Esophagus (tissue), 2 donors: ENCODE data around the gene RABGAP1L. TPM values are rescaled to one million over a fixed set of nuclear protein-coding genes. Genes with fewer than 3 reads are reported as not detected.

Experiments
- H3K27ac ChIP-seq, 2 donors: one replicate each; pipeline ENCODE4 v1.5.1; 2013; ENCODE audit warnings: low read depth in 2 of 2, mild to moderate bottlenecking in 2 of 2, inconsistent platforms in 1 of 2, low read length in 1 of 2, moderate library complexity in 1 of 2
- H3K27me3 ChIP-seq, 2 donors: one replicate each; pipeline ENCODE4 v1.6.1; 2013; ENCODE audit warnings: low read length in 2 of 2, control low read depth in 1 of 2, mild to moderate bottlenecking in 1 of 2; ENCODE audit not compliant: insufficient read depth in 2 of 2, control insufficient read depth in 1 of 2
- H3K36me3 ChIP-seq, 2 donors: one replicate each; pipeline ENCODE4 v1.6.1; 2013; ENCODE audit warnings: low read length in 1 of 2; ENCODE audit not compliant: control insufficient read depth in 2 of 2, insufficient read depth in 2 of 2
- H3K4me1 ChIP-seq, 2 donors: one replicate each; pipeline ENCODE4 v1.6.1; 2013; ENCODE audit warnings: low read length in 1 of 2; ENCODE audit not compliant: control insufficient read depth in 2 of 2, insufficient read depth in 2 of 2
- H3K4me3 ChIP-seq, 2 donors: one replicate each; pipeline ENCODE4 v1.5.1; 2013; ENCODE audit warnings: low read length in 2 of 2, mild to moderate bottlenecking in 2 of 2, low read depth in 1 of 2, moderate library complexity in 1 of 2
- H3K9me3 ChIP-seq, 2 donors: one replicate each; pipeline ENCODE4 v1.6.1; 2013; ENCODE audit warnings: mild to moderate bottlenecking in 2 of 2, low read depth in 1 of 2, low read length in 1 of 2, moderate library complexity in 1 of 2; ENCODE audit not compliant: control insufficient read depth in 2 of 2, insufficient read depth in 1 of 2
- WGBS, 2 donors: extraction: QIAGEN DNeasy Blood & Tissue Kit; methylation state at CpG; one replicate each; pipeline ENCODE4 v1.1.7; 2013; 5-methylcytosine and 5-hydroxymethylcytosine counted together
- polyA plus RNA-seq, 2 donors: library from polyadenylated mRNA; stranded (reverse); fragments of 200-250 nt; gene quantifications; one replicate each; pipeline ENCODE4 v1.2.3, GENCODE V29; 2013
- donor health status: healthy with polysubstance abuse.
- donor health status: Bipolar disorder and iron deficiency.

The RABGAP1L gene
- polyA plus RNA-seq, 2 donors: 9.2 to 13.0 TPM

DNA sequence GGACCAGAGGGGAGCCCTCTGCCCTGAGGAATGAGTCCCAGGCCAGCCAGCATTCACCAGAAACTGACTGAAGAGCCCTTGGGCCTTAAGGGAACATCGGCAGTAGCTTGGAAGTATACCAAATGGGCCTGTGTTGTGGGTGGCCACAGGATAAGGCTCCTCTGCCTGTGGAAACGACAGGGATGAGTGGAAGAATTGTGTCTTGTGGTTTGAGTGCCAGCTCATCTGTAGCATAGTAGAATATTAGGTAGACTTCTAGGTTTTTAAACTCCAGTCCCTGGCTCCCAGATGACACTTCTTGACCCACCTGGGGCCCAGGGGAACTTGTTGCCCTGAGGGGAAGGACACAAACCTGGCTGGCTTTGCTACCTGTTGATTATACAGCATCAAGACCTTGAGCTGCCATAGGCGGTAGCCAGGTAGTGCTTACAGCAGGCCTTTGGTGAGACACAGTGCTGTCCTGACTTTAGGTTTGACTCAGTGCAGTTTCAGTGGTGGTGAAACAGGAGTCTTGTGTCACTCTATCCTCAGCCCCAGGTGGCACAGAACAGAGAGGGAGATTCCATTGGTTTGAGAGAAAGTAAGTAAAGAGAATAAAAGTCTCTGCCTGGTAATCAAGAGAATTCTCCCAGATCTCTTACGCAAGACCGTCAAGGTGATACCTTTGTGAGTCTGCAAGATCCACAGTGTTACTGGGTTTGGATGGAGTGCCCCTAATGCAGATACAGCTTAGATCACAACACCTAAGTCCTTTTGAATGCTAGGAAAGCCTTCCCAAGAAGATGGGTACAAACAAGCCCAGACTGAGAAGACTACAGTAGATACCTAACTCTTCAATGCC lies 50.2 kb downstream of the RABGAP1L start:
- Histone ChIP-seq H3K27me3 (no peaks in the 10 kb centered on the region), H3K4me3 (no peak overlapping the region), H3K4me1 (no peaks in the 10 kb centered on the region), H3K9me3 (no peaks in the 10 kb centered on the region), H3K27ac (no peak overlapping the region), H3K36me3 (no peaks in the 10 kb centered on the region)
- 92 to 96% methylated on average over 5 of the region's 5 CpGs for WGBS, 2 donors

DNA sequence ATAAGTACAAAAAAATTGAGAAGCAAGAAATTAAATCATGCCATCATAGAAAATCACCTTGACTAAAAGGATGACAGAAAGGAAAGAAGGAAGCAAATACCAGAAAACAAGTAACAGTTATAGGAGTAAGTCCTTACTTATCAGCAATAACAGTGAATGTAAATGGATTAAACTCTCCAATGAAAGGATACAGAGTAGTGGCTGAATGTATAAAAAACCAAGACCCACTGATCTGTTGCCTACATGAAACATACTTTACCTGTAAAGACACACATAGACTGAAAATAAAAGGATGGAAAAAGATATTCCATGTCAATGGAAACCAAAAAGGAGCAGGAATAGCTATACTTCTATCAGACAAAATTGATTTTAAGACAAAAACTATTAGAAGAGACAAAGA lies 52.2 kb downstream of the RABGAP1L start:
- no peaks in the 10 kb centered on the region for H3K36me3 ChIP-seq
- no peaks in the 10 kb centered on the region for H3K27me3 ChIP-seq
- H3K9me3 ChIP-seq: no peaks in the 10 kb centered on the region
- H3K4me1 ChIP-seq: no peaks in the 10 kb centered on the region
- no peak overlapping the region for H3K4me3 ChIP-seq
- H3K27ac ChIP-seq: no peak overlapping the region

DNA sequence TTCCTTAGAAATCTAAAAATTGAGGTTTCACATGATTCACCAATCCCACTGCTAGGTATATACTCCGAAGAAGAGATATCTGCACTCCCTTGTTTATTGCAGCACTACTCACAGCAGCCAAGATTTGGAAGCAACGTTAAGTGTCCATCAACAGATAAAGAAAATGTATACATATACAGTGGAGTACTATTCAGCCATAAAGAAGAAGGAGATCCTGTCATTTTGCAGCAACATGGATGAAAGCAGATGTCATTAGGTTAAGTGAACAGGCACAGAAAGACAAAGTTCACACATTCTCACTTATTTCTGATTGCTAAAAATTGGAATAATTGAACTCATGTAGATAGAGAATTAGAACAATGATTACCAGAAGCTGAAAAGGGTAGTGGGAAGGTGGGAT lies 56.4 kb downstream of the RABGAP1L start:
- 93 to 97% methylated on average over 2 of the region's 2 CpGs for WGBS, 2 donors
- H3K27me3 ChIP-seq: no peaks in the 10 kb centered on the region

DNA sequence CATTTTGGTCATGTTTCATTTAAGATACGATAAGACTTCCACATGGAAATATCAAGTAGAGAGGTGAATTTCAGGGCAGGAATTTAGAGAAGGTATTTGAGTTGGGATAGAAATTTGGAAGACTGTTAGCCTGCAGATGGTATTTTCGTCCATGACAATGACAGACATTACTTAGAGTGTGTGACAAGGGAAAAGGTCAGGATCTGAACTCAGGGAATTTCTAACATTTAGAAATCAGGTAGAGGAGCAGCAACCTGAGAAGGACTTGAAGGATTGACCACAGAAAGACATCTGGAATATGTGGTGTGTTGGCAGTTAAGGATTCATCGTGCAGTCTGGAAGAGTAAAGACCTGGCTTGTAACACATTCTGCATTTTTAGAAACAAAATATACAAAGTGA lies 57.9 kb downstream of the RABGAP1L start:
- Histone ChIP-seq H3K4me1 (no peaks in the 10 kb centered on the region), H3K27me3 (no peaks in the 10 kb centered on the region), H3K27ac (no peak overlapping the region), H3K4me3 (no peak overlapping the region), H3K9me3 (no peaks in the 10 kb centered on the region), H3K36me3 (no peaks in the 10 kb centered on the region)
- WGBS, 2 donors: 45 to 47% methylated on average over 3 of the region's 3 CpGs

More for the DNA sequence above, 56.4 kb downstream of the RABGAP1L start:
- Histone ChIP-seq H3K27ac (no peak overlapping the region), H3K4me3 (no peak overlapping the region), H3K9me3 (no peaks in the 10 kb centered on the region), H3K36me3 (no peaks in the 10 kb centered on the region), H3K4me1 (no peaks in the 10 kb centered on the region)

DNA sequence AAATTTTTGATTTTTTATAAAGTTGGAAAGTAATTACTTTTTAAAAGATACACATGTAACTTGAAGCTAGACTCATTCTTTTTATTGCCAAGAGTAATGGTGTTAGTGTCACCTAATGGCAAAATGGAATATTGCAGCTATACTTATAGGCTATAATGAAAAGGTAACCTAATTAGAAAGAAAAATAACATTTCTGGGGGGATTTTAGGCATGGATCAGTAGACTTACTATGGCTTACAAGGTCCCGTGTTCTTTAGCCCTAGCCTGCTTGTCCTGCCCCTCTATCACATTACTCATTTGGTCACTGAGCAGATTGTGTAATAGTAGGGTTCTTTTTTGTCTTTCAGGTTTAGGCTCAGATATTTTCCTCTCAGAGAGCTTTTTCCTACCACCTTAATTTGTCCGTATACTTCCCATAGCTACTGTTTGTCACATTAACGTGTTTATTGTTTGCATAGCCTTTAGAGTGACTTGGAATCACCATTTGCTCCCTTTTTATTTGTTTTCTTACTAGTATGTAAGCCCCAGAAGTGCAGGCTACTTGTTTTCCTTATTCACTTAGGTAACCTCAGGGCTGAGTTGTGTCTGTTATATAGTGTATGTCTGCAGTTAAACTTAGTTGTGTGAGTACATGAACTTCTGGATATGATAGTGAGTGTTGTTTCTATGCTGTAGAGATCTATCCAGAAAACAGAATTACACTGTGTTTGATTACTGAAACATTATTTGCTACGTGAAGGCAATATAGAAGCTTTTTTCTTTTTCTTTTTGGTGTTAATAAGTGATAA lies 58.7 kb downstream of the RABGAP1L start:
- Histone ChIP-seq H3K4me3 (no peak overlapping the region), H3K9me3 (no peaks in the 10 kb centered on the region), H3K27me3 (no peaks in the 10 kb centered on the region), H3K27ac (no peak overlapping the region), H3K36me3 (no peaks in the 10 kb centered on the region), H3K4me1 (no peaks in the 10 kb centered on the region)
- 36 to 37% methylated on average over 4 of the region's 4 CpGs for WGBS, 2 donors

DNA sequence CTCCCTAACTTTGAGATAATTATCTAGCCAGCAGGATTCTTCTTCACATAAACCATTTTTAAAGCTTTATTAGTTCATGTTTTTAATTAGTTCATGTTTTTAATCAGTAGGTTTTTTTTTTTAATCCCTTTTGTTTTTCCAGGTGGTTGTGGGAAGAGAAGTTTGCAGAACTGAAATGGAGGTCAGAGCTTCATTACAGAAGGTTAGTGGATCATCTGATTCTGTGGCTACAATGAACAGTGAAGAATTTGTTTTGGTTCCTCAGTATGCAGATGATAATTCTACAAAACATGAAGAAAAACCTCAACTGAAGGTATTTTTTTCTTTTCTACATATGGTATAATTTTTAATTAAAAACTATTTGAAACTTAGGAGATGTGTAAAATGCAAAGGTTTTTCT lies 59.7 kb downstream of the RABGAP1L start:
- Histone ChIP-seq H3K4me3 (no peak overlapping the region), H3K9me3 (no peaks in the 10 kb centered on the region), H3K36me3 (no peaks in the 10 kb centered on the region), H3K27ac (no peak overlapping the region), H3K27me3 (no peaks in the 10 kb centered on the region), H3K4me1 (no peaks in the 10 kb centered on the region)

DNA sequence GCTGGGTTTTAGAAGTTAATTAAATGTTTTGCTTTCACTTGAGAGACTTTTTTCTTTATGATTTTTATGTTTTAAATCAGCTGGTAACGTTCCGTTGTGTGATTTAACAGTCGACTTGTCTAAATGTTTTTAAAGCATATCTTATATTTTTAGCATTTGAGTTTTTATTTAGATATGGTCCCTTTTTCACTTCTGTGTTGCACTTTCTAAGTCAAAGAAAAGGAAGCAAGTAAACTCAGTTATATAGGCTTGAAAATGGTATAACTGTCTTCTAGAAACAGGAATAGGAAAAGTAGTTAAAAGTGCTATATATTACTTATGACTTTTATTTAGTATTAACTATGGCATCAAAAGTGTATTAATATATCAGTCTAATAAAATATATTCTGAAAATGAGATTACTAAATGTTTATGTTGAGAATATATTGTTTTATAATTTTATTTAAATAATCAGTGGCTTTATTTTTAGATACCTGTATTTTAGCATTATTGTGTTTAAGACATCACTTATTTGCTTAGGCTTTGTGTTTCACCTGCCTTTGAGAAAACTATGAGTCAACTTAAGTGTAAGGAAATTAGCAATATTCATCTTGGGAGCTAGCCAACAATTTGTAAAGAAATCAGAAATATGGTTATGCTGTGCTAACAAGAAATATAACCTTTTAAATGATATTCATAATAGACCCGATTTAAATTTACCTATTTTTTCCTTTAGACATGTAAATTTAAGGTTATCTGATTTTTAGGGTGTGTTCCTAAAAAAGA lies 60.5 kb downstream of the RABGAP1L start:
- Histone ChIP-seq H3K9me3 (no peaks in the 10 kb centered on the region), H3K36me3 (no peaks in the 10 kb centered on the region), H3K27ac (no peak overlapping the region), H3K4me3 (no peak overlapping the region), H3K4me1 (no peaks in the 10 kb centered on the region), H3K27me3 (no peaks in the 10 kb centered on the region)
- 85 to 86% methylated on average over 4 of the region's 4 CpGs for WGBS, 2 donors

DNA sequence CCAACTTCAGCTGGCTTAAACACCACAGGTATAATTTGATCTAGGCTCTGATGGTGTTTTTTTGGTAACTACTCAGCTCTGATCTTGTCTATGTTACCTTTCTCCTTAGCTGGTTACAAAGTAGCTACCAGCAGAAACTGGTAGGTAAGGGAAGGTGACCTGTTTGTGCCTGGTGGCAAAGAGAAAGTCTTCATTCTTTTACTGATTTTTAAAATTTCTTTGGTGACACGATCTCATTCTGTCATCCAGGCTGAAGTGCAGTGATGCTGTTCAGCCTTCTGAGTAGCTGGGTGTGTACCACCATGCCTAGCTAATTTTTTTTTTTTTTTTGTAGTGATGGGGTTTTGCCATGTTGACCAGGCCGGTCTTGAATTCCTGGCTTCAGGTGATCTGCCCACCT lies 62.4 kb downstream of the RABGAP1L start:
- WGBS, 2 donors: 96 to 98% methylated on average over 2 of the region's 2 CpGs

DNA sequence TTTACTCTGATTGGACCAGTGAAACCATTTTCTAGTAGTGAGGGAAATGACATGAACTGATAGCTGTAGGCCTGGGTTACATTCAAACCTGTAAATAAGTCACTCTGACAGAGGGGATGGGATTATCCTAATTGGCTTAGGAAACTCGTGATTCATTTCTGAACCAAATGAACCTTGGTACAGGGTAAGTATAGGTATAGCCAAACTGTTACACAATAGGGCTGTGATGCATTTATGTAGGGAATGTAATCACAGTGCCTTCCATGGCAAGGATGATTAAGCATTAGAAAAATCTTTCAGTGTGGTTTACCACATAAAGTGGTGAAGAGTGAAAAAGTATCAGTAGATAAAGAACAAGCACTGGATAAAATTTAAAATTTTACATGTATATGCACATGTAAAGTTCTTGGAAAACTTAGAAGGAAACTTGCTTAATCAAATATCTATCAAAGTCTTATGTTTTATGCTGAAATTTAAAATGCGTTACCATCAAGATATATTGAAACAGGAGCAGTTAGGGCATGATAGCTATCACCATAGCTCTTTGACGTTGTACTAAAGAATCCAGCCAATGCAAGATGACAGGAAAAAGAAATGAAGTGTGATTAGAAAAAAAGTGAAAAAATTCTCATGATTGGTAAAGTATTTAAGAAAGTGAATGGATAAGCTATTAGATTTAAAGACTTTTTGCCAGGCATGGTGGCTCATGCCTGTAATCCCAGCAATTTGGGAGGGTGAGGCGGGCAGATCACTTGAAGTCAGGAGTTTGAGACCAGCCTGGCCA lies 63.0 kb downstream of the RABGAP1L start:
- Histone ChIP-seq H3K27me3 (no peaks in the 10 kb centered on the region), H3K4me3 (no peak overlapping the region), H3K9me3 (no peaks in the 10 kb centered on the region), H3K27ac (no peak overlapping the region), H3K36me3 (no peaks in the 10 kb centered on the region), H3K4me1 (no peaks in the 10 kb centered on the region)
- WGBS, 2 donors: 91 to 92% methylated on average over 4 of the region's 4 CpGs

More for the DNA sequence above, 62.4 kb downstream of the RABGAP1L start:
- H3K4me1 ChIP-seq: no peaks in the 10 kb centered on the region
- H3K27ac ChIP-seq: no peak overlapping the region
- no peak overlapping the region for H3K4me3 ChIP-seq
- no peaks in the 10 kb centered on the region for H3K36me3 ChIP-seq
- no peaks in the 10 kb centered on the region for H3K27me3 ChIP-seq
- H3K9me3 ChIP-seq: no peaks in the 10 kb centered on the region
